Activated T-helper 1 cell treated with anti-CD3 and anti-CD28 coated beads, Interleukin-2, amount 50 U/mL, for 16 hours (primary cell): ENCODE results near the gene TMEM204.
"Not testable (repeated sequence)": the region's sequence is repeated elsewhere in the genome, so short reads cannot be mapped to it uniquely, and the experiment has no call there.

Experiments used
- DNase-seq, 2 donors: peaks; one replicate each; pipeline ENCODE4 v3.0.0-alpha.2; 2020; ENCODE audit warnings: low read depth in 1 of 2, low spot score in 1 of 2

The TMEM204 gene

GRCh38 chr16:1590930-1591705 is 57.7 kb downstream of the TMEM204 start:
- DNase-seq = no peak

- no peak for DNase-seq
These were observed 59.0 kb downstream of the TMEM204 start for GRCh38 chr16:1592446-1592845.

- not testable (repeated sequence) for DNase-seq
These were observed 62.0 kb downstream of the TMEM204 start for GRCh38 chr16:1595511-1595910.

GRCh38 chr16:1596516-1596915 is 63.0 kb downstream of the TMEM204 start:
- DNase-seq = no peak

GRCh38 chr16:1597154-1597553 is 63.7 kb downstream of the TMEM204 start:
- no peak for DNase-seq

GRCh38 chr16:1601031-1601430 is 67.6 kb downstream of the TMEM204 start:
- DNase-seq = no peak

- DNase-seq = no peak
These were observed 68.0 kb downstream of the TMEM204 start for GRCh38 chr16:1601489-1601888.

GRCh38 chr16:1602285-1602684 is 68.8 kb downstream of the TMEM204 start:
- DNase-seq = no peak
